ENCODE results near the gene SRP9.

DNA sequence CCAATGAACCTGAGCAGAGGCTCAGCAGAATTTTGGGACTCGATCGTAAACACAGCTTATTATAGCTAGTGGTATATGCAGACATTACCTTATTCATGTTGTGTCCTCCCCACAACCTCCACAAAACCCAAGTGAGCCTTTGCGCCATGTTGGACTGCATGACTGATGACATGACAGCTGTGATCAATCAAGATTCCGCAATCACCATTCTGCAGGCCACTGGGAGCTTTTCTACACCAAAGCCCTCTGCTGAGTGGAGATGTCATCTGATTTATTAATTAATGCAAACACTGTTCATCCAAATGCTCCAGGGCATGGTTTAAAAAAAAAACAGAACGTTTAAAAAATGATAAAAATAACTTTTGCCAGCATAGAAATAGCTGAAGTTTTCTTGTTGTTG is 7.9 kb upstream of the SRP9 start:
- TF ChIP-seq, protein P1, sequence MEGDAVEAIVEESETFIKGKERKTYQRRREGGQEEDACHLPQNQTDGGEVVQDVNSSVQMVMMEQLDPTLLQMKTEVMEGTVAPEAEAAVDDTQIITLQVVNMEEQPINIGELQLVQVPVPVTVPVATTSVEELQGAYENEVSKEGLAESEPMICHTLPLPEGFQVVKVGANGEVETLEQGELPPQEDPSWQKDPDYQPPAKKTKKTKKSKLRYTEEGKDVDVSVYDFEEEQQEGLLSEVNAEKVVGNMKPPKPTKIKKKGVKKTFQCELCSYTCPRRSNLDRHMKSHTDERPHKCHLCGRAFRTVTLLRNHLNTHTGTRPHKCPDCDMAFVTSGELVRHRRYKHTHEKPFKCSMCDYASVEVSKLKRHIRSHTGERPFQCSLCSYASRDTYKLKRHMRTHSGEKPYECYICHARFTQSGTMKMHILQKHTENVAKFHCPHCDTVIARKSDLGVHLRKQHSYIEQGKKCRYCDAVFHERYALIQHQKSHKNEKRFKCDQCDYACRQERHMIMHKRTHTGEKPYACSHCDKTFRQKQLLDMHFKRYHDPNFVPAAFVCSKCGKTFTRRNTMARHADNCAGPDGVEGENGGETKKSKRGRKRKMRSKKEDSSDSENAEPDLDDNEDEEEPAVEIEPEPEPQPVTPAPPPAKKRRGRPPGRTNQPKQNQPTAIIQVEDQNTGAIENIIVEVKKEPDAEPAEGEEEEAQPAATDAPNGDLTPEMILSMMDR (IDR thresholded peaks at IDR 0.05) = no peak
- TF ChIP-seq POLR2A (IDR thresholded peaks at IDR 0.05) = no peak
